NCI-H446 (cell line): ENCODE data around the gene MADCAM1.

Source experiments
- DNase-seq, 2 experiments: peaks; one replicate each; lab custom pipeline; 2025; lab: John Stamatoyannopoulos, UW

Gene MADCAM1

DNA sequence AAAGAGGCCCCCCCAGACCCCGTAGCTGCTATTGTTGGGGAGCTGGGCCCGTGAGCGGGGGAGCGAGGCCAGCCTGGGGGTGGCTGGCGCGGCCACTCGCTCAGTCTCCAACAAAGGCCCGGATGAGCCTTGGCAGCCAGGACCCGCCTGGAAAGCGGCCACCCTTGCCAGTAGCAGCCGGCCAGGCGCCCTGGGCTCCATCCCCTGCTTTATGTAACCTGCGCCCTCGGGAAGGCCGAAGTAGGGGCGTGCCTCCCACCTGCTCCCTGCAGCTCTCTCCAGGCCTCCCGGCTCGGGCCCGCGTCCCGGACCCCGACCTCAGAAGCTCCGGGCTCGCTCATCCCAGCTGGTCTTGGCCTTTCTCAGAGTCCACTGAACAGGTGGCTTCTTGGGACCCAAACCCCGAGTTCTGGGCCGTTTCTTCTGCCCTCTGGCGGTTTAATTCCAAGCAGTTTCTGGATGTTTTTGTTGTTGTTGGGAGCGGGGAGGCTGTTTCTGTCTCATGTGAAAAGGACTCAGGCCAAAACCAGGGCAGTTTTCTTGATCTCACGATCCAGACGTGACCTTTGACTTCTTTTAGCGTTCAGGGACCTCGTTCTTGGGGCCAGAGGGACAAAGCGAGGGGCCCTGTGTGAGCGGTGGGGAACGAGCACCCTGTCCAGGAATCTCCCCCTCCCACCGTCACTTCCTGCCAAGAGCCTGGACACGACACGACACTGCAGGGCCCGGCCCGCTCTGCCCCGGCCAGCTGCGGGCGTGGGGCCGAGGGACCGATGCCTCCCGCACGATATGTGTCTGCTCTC, 36.5 kb downstream of the MADCAM1 start:
- DNase-seq: peak; percentile 55 to 77

DNA sequence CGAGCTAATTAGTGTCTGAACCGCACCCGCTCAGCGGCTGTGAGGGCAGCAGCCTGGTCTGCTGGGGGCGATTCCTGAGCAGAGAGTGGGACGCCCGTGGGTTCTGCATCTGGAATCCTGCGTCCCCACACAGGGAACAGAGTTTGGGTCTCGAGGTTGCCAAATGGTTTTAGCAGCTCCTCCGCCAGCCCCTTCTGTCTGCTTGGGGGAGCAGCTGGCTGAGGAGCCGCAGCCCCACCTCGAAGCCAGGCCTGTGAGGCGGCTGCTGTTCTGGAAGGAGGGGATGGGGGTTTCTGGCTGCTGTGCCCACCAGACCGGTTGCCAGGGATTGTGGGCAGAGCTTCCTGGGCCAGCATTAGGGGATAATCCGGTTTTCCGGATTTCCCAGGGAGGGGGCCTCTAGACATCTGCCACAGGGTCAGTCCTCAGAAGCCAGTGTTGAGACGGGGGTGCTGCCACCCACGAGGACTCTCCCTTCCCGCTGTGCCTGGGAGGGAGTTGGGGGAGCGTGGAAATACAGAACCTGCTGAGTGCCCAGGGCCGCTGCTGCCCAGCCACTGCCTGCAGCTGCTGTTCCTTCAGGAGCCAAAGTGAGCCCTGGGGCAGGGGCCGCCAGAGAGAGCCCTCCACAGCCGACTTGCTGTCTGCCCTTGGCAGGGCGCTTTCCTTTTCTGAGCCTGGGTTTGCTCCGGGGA, 37.2 kb downstream of the MADCAM1 start:
- no peak for DNase-seq

DNA sequence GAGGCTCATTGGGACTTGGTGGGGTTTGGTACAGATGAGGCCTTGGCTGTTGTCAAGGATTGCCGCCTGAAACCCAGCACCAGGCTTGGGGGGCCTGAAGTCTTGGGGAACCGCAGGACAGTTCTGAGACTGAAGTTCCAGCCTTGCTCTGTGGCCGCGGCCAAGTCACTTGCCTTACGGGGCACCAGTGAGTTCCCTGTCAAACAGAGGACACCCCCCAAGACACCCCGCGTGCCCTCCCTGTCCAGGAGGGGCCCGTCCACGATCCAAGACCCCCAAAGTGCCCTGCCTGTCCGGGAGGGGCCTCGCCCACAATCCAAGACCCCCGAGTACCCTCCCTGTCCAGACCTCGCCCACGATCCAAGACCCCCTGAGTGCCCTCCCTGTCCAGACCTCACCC, 37.8 kb downstream of the MADCAM1 start:
- DNase-seq: no peak

DNA sequence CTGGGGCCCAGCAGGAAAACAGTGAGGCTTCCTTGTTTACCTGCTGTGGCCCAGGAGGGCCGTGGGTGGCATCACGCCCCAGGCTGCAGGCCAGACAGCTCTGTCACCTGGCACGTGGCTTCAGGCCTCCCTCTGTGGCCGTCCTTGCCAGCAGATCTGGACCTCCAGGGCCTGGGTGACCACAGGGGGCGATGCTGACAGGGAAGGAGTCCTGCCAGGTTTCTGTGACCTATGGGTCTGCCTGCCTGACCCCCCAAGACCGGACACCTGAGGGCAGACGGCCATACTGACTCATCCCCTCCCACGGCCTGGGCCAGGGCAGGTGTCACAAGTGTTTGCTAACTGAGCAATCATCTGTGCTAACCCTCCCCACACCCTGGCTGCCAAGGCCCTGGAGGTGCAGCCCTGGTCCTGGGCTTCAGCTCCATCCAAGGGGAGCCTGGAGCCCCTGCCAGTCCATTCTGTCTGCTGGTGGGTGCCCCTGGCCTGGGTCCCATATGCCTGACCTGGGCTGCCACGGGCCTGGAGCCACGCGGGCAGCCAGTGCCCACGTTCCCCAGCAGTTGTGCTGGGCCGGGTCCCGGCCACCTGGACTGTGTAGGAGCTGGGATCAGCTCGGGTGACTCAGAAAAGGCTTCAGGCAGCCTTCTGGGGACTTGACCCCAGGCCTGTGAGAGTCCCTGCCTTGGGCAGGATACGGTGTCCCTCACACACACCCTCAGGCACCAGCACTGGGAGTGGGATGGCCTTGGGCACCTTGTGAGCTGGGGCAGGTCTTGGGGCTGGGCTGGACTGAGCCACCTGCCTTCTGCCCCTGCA, 38.9 kb downstream of the MADCAM1 start:
- no peak for DNase-seq

DNA sequence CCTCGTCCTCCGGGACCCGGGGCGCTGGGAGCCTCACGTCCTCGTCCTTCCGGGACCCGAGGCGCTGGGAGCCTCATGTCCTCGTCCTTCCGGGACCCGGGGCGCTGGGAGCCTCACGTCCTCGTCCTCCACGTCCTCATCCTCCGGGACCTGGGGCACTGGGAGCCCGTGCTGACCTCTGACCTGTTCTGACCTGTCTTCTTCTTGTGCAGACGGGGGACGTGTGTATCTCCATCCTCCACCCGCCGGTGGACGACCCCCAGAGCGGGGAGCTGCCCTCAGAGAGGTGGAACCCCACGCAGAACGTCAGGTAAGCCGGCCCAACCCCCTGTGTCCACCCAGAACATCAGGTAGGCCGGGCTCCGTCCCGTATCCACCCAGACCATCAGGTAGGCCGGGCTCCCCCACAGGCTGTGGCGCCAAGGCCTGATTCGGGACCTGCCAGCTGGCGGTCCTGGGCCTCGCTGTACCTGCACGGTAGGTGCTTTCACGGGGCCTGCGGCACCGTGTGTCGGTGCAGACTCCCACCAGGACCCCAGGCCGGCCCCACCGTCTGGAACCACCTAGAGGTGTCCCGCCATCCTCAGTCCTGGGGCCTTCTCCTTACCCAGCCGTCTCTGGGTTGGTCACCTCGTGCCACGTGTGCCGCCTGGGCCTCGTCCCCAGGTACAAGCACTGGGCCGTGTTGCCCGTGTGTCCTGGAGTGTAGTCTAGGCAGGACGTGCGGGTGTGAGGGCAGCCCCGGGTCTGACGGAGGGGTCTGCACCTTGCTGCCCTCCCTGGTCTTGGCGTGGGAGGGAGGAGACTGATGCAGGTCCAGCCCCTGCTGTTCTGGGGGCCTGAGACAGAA, 40.0 kb downstream of the MADCAM1 start:
- no peak for DNase-seq

DNA sequence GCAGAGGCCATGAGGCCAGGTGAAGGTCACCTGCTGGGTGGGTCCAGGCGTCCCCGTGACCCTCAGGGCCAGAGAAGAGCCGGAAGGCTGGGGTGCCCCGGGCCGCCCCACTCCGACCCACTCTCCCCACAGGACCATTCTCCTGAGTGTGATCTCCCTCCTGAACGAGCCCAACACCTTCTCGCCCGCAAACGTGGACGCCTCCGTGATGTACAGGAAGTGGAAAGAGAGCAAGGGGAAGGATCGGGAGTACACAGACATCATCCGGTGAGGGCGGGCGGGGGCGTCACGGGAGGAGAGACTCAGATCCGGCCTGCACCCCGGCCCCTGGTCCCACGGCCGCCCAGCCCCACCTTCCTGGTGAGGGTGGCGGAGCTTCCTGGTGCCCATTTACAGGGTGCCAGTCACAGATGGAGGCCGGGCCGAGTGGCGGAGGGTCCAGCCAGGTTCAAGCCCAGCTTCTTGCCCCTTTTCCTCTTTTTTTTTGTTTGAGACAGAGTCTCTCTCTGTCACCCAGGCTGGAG, 40.7 kb downstream of the MADCAM1 start:
- DNase-seq: no peak

DNA sequence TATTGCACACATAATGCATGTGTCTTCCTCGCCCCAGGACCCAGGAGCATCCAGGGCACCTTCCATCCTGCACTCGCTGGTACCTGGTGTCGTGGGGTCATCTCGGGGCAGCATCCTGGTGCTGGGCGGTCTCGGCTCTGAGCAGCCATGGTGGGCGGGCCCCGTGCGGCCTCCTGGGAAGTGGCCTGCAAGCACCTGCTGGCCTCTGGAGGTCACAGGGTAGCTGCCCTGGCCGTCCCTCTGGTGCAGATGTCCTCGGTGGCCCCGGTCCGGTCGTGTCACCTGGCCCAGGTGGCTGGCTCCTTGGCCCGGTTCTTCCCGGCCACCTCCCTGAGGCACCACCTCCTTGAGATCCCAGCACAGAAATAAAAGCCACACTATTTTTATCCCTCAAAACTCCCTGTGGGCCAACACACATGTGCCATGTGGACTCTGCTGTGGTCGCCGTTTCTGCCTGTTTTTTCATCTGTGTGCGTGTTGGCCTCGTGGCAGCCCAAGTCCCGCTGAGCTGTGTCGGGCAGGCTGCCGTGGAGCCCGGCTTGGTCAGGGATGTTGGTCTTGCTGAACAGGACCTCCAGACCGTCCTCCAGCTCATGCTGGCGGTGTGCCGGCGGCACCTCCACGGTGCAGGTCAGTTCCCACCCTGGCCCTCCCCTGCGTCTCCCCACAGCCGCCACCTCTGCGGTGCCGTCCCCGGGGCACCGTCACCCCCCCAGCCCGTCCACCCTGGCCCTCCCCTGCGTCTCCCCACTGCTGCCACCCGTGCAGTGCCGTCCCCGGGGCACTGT, 42.5 kb downstream of the MADCAM1 start:
- no peak for DNase-seq

DNA sequence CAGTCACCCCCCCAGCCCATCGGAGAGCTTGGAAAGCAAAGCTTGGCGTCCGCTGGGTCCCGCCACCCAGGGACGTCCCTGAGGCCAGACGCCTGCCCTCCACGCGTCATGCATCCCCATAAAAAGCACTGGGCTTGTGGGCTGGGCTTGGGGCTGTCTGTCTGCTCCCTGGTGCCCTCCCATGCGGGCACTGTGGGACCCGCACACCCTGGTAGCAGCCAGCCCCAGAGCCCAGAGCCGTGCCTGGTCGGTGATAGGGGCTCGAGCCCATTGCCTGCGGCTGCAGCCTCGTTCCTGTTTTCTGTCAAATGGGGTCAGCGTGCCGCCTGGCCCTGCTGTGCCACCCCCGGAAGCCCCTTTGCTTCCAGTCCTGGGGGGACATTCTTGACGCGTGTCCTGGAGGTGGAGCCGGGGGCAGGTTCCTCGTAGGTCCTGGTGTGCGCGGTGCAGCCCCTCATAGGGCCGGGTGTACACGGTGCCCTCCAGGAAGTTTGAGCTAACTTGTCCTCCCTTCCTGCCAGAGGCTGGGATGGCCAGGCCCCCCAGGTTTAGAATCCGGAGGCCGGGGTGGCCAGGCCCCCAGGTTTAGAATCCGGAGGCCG, 43.2 kb downstream of the MADCAM1 start:
- DNase-seq: no peak

DNA sequence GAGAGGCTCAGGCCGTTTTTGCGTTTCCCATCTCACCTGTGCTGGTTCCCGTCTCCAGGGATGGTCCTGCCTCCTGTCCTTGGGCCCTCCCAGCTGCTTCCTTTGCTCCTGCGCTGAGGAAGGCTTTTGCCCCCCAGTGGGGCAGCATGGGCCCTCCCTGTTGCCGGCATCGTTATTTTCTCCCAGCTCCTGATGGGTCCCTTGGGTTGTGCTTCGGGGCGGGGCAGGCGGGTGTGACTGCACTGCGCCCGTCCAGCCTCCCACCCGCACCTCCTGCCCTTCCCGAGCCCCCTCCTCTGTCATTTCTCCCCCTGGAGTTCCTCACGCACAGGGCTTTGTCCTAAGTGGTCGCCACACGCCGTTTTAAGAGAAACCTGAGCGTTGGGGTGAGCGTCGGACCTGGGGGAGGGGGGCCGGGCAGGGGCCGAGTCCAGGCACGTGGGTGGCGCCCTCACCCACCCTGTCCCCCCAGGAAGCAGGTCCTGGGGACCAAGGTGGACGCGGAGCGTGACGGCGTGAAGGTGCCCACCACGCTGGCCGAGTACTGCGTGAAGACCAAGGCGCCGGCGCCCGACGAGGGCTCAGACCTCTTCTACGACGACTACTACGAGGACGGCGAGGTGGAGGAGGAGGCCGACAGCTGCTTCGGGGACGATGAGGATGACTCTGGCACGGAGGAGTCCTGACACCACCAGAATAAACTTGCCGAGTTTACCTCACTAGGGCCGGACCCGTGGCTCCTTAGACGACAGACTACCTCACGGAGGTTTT, 44.8 kb downstream of the MADCAM1 start:
- no peak for DNase-seq

DNA sequence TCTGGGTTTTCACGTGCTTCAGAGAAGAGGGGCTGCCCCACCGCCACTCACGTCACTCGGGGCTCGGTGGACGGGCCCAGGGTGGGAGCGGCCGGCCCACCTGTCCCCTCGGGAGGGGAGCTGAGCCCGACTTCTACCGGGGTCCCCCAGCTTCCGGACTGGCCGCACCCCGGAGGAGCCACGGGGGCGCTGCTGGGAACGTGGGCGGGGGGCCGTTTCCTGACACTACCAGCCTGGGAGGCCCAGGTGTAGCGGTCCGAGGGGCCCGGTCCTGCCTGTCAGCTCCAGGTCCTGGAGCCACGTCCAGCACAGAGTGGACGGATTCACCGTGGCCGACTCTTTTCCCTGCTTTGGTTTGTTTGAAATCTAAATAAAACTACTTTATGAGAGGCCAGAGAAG, 45.4 kb downstream of the MADCAM1 start:
- no peak for DNase-seq

DNA sequence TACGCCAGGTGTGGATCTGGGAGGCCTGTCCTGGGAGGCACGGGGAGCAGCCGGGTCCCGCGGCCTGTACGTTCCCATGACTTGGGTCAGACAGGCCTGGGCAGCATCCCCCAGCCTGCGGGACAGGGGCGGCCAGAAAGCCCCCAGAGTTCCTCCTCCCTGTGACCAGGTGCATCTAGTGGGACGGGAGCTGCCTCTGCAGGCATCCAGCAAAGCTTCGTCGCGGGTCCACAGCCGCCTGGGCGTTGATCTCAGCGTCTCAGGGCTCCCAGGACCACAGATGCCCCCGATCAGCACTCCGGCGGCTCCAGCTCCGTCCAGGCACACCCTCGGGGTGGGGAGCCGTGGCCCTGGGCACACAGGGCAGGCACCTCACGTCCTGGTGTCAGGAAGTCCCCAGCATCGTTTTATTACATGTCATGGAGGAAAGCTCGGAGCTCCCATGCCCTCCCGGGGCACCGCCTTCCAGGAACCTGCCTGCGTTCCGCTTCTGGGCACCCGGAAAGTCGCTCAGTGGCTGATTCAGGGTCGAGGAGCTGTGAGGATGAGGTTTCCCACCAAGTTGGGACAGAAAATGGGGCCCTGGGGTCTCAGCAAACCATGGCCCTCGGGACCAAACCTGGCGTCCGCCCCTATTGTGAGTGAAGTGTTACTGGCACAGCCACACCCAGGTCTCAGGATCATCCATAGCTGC, 46.0 kb downstream of the MADCAM1 start:
- no peak for DNase-seq

DNA sequence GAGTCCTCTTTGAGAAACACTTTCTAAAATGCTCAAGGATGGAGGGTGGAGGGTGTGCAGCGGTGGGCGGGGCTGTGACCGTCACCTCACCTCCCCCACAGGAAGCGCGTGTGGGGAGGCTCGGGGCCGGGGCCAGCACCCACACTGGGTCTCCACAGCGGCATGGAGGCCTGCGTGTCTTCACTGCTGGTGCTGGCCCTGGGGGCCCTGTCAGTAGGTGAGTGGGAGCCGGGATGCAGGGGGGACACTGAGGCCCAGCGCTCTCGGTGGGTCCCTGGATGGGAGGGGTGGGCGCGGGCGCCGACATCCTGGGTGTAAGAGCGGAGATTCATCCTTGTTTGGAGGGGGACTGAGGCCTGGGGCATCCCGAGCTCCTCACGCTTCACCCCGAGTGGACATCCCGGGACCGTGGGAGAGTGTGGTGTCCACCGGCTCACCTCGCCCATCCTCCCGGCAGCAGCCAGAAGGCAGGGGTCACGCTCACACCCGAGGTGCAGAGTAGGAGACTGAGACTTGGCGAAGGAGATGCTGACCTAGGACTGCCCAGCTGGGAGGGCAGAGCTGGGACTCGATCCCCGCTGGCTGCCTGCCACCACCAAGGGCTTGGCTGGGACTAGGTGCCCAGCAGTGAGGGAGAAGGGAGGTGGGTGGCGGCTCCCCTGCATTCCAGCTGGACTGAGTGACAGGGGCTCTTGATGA, 47.8 kb downstream of the MADCAM1 start, which contains the start of gene GZMM:
TSS of gene GZMM (plus strand) at position 144 of the 699 bp plus-strand sequence. CDS start at position 163, 19 bp downstream.
- no peak for DNase-seq

DNA sequence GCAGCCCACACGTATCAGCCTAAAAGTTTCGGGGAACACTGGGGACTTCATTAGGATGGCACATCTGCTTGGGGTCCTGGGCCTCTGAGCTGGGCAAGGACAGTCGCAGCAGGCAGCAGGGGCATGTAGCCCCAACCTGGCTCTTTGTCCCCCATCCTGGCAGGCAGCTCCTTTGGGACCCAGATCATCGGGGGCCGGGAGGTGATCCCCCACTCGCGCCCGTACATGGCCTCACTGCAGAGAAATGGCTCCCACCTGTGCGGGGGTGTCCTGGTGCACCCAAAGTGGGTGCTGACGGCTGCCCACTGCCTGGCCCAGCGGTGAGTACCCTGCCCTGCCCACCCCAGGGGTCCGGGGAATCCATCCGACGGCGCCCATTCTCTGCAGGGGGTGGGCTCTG, 50.8 kb downstream of the MADCAM1 start:
- no peak for DNase-seq

DNA sequence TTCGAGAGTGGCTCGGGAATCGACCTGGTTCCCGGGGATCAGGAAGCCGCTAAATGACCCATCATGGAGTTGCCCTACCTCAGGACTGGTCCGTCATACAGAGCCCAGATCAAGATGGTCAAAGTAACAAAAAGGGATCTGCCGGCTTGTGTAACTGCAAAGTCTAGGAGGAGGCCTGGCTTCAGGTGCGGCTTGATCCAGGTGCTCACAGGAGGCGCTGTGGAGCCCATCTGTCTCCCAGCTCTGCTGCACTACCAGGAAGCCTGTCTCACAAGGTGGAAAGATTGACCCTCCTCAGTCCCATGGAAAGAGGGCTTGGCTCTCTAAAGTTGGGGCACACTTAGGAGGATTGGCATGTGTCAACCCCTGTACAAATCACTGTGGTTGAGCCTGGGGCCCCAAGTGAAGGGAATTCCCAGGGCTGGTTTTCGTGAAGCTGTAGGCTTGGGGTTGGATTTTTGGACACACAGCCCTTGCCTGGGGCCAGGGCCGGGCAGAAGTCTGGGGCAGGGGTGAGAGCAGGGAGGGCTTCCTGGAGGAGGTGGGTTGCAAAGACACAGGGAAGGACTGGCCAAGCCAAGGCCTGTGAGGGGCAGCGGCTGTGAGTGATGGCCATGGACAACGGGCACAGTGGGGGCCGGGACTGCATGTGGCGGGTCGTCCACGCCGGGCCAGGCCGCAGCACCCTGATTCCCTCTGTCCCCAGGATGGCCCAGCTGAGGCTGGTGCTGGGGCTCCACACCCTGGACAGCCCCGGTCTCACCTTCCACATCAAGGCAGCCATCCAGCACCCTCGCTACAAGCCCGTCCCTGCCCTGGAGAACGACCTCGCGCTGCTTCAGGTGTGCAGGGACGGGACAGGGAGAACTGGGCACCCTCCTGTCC, 51.8 kb downstream of the MADCAM1 start:
- no peak for DNase-seq

DNA sequence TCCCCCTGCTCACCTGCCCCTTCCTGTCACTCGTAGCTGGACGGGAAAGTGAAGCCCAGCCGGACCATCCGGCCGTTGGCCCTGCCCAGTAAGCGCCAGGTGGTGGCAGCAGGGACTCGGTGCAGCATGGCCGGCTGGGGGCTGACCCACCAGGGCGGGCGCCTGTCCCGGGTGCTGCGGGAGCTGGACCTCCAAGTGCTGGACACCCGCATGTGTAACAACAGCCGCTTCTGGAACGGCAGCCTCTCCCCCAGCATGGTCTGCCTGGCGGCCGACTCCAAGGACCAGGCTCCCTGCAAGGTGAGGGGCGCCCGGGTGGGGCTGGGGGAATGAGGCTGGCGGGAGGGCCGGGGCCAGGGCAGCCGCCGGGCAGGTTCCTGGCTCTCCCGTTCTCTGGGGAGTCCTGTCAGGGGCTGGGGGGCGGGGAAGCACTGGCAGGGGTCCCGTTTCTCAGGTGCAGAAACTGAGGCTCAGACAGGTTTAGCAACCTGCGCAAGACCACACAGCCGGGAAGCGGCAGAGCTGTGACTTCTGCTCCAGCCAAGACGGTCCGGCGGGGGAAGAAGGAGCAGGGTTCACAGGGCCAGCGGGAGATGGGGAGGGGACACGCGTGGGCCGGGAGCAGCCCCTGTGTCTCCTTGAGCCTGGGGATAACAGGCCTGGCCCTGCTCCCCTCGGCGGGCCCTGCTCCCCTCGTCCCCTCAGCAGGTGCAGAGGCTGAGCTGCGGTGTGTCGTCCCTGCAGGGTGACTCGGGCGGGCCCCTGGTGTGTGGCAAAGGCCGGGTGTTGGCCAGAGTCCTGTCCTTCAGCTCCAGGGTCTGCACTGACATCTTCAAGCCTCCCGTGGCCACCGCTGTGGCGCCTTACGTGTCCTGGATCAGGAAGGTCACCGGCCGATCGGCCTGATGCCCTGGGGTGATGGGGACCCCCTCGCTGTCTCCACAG, 52.9 kb downstream of the MADCAM1 start:
- no peak for DNase-seq

DNA sequence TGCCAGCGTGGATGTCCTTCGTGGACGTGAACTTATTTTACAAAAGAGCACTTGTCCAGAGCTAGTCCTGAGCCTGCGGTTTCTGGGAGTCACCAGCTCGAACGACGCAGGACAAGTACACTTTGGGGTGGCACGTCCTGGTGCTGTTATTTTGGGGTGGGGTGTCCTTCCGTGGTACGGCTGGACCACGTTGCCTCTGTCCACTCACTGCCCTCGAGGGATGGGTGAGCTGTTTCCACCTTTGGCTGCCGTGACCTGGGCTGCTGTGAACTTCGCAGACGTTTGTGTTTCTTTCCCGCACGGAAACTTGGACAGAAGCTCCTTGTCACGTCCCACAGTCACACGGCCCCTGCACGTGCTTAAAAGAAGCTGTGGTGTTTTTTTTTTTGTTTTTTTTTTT, 58.5 kb downstream of the MADCAM1 start:
- no peak for DNase-seq
